Right lobe of liver (tissue), 6 donors: ENCODE data around the gene GPRC5A. TPM values are rescaled to one million over a fixed set of nuclear protein-coding genes. Genes with fewer than 3 reads are reported as not detected.

Experiments
- ATAC-seq, 4 donors: fragments of 200-7000 bp; cut with Tn5 transposase; one replicate each; pipeline ENCODE4 v1.9.1; 2020; ENCODE audit warnings: mild to moderate bottlenecking in 4 of 4, moderate library complexity in 4 of 4
- DNase-seq, 3 donors: peaks; one replicate each; pipeline ENCODE4 v3.0.0-alpha.2; 2020
- H3K27ac ChIP-seq, 3 donors: fragments of 200-600 bp; one replicate each; pipeline ENCODE4 v1.8.0; 2022
- H3K27me3 ChIP-seq, 2 donors: fragments of 200-600 bp; one replicate each; pipeline ENCODE4 v1.8.0; 2022
- H3K36me3 ChIP-seq, 4 donors: fragments of 200-600 bp; sonication (generic) in 1 of 4; one replicate each; pipeline versions ENCODE4 v1.5.1 to v1.8.0; 2017 to 2022; ENCODE audit warnings: control low read depth in 1 of 4
- H3K4me1 ChIP-seq, 4 donors: fragments of 200-600 bp; sonication (generic) in 1 of 4; one replicate each; pipeline versions ENCODE4 v1.5.1 to v1.8.0; 2017 to 2022; ENCODE audit warnings: control low read depth in 1 of 4
- H3K4me3 ChIP-seq, 3 donors: fragments of 200-600 bp; one replicate each; pipeline ENCODE4 v1.8.0; 2022
- H3K9me3 ChIP-seq, 4 donors: fragments of 200-600 bp; sonication (generic) in 1 of 4; one replicate each; pipeline versions ENCODE4 v1.5.1 to v1.8.0; 2017 to 2022; ENCODE audit warnings: control low read depth in 1 of 4
- CTCF ChIP-seq, 4 donors: fragments of 200-600 bp in 3 of 4; fragments of 450-650 bp in 1 of 4; IDR thresholded peaks; one replicate each; pipeline versions ENCODE4 v1.5.1 to v1.8.0; 2016 to 2022; ENCODE audit warnings: antibody characterized with exemption in 4 of 4, mild to moderate bottlenecking in 2 of 4
- POLR2A ChIP-seq: fragments of 450-650 bp; IDR thresholded peaks from one replicate; pipeline ENCODE4 v1.6.1; 2017; ENCODE audit warnings: antibody characterized with exemption, mild to moderate bottlenecking
- WGBS: methylation state at CpG from one replicate; pipeline ENCODE4 v1.1.6; 2018; ENCODE audit warnings: low coverage, low lambda C conversion rate; ENCODE audit not compliant: insufficient coverage; ENCODE audit errors: missing lambda C conversion rate; 5-methylcytosine and 5-hydroxymethylcytosine counted together
- intact Hi-C, 2 donors: fragments of 100-400 bp; cut with DNase I; formaldehyde crosslinking; loops; one replicate each; pipeline versions ENCODE4 v1.11.2 to v1.14.1; 2022
- total RNA-seq, 6 experiments: library from RNA; depleted of rRNA in 2 of 6; stranded (reverse); fragments of >200 nt in 2 of 6; fragmentation: NEBNext Ultra II Directional in 3 of 6; extraction: Animal tissue kit (Norgen Biotek cat#: 25700) in 3 of 6; gene quantifications; one replicate each; pipeline versions ENCODE4 v1.1.0 to v1.2.4, GENCODE V29; 2016 to 2023
- donor health status: DM: no; HTN: yes; CAD: no.
- donor health status: DM: no; HTN: no; CAD: no.
- donor health status: DM: no; HTN: no; CAD: no.
- donor health status: DM: no; HTN: yes; CAD: no.
- donor health status: DM: no; HTN: yes; CAD: no.

The GPRC5A gene
- total RNA-seq, 6 experiments from 2014 or later = 0.35 to 0.80 (median 0.44) TPM

GRCh38 chr12:12954878-12955625, 63.7 kb downstream of the GPRC5A start:
- no peak overlapping the region for H3K27ac ChIP-seq
- DNase-seq (no peak), ATAC-seq (peak in 3 of 4 donors; percentile 38 to 66 (median 44))
- H3K27me3 ChIP-seq = no peaks in the 10 kb centered on the region
- H3K4me1 ChIP-seq = peaks cover 0 to 11% (median 0%) of the 10 kb centered on the region in 4 donors
- H3K4me3 ChIP-seq = no peak overlapping the region
- no peaks in the 10 kb centered on the region for H3K9me3 ChIP-seq
- TF ChIP-seq CTCF (IDR thresholded peaks at IDR 0.05) = no peak
- no peak for TF ChIP-seq POLR2A
- intact Hi-C loops = no loop called here
- WGBS = 85% methylated on average over 2 of the region's 6 CpGs
- H3K36me3 ChIP-seq = no peaks in the 10 kb centered on the region

- H3K27ac ChIP-seq = no peak overlapping the region
- DNase-seq = no peak
- H3K9me3 ChIP-seq = no peaks in the 10 kb centered on the region
- 65% methylated on average over 7 of the region's 7 CpGs for WGBS
- H3K36me3 ChIP-seq = no peaks in the 10 kb centered on the region
- peaks cover 0 to 11% (median 0%) of the 10 kb centered on the region in 4 donors for H3K4me1 ChIP-seq
- no peak for TF ChIP-seq CTCF (IDR thresholded peaks at IDR 0.05)
- TF ChIP-seq POLR2A = no peak
- intact Hi-C loops = no loop called here
- ATAC-seq = no peak
- no peak overlapping the region for H3K4me3 ChIP-seq
- no peaks in the 10 kb centered on the region for H3K27me3 ChIP-seq
Observed at GRCh38 chr12:12958886-12959285, 67.5 kb downstream of the GPRC5A start.

GRCh38 chr12:12960639-12961209, 69.4 kb downstream of the GPRC5A start:
- H3K4me1 ChIP-seq = no peaks in the 10 kb centered on the region
- no peaks in the 10 kb centered on the region for H3K27me3 ChIP-seq
- TF ChIP-seq POLR2A (no peak), CTCF (IDR thresholded peaks at IDR 0.05) (no peak)
- WGBS = 75% methylated on average over 5 of the region's 5 CpGs
- no peaks in the 10 kb centered on the region for H3K9me3 ChIP-seq
- DNase-seq (no peak), ATAC-seq (no peak)
- intact Hi-C loops = no loop called here
- no peaks in the 10 kb centered on the region for H3K36me3 ChIP-seq
- H3K4me3 ChIP-seq = no peak overlapping the region
- H3K27ac ChIP-seq = no peak overlapping the region

GRCh38 chr12:12964255-12964654, 72.9 kb downstream of the GPRC5A start:
- Histone ChIP-seq H3K4me3 (no peak overlapping the region), H3K27me3 (no peaks in the 10 kb centered on the region), H3K4me1 (no peaks in the 10 kb centered on the region), H3K36me3 (peaks cover 0 to 12% (median 0%) of the 10 kb centered on the region in 4 donors), H3K27ac (no peak overlapping the region), H3K9me3 (no peaks in the 10 kb centered on the region)
- WGBS = 64% methylated on average over 4 of the region's 4 CpGs
- DNase-seq (no peak), ATAC-seq (no peak)
- TF ChIP-seq CTCF (IDR thresholded peaks at IDR 0.05) (no peak), POLR2A (no peak)
- intact Hi-C loops = no loop called here
